ENCODE results near the gene DCLK1. TPM values are rescaled to one million over a fixed set of nuclear protein-coding genes. Genes with fewer than 3 reads are reported as not detected.

Gene DCLK1
- total RNA-seq, 2 donors from 2014 or later, result not detected

- H3K9me3 Mint-ChIP-seq, result peaks cover 0 to 5% of the 10 kb centered on the region in 2 donors
- no peak for ATAC-seq
- H3K36me3 Mint-ChIP-seq, result no peaks in the 10 kb centered on the region
- no peak for DNase-seq (ENCODE audit: low spot score in 2 of 2)
- H3K27ac Mint-ChIP-seq, result no peak overlapping the region
Observed at GRCh38 chr13:35841060-35841521, 290.1 kb downstream of the DCLK1 start.

- no peaks in the 10 kb centered on the region for H3K36me3 Mint-ChIP-seq
Observed at GRCh38 chr13:35839806-35840205, 291.4 kb downstream of the DCLK1 start.

GRCh38 chr13:35838356-35838755 lies 292.8 kb downstream of the DCLK1 start:
- ATAC-seq, result no peak
- H3K36me3 Mint-ChIP-seq, result no peaks in the 10 kb centered on the region
- H3K27ac Mint-ChIP-seq, result no peak overlapping the region
- H3K9me3 Mint-ChIP-seq, result peaks cover 0 to 5% of the 10 kb centered on the region in 2 donors
- no peak for DNase-seq (ENCODE audit: low spot score in 2 of 2)

More at GRCh38 chr13:35839806-35840205, 291.4 kb downstream of the DCLK1 start:
- Mint-ChIP-seq H3K9me3 (peaks cover 0 to 5% of the 10 kb centered on the region in 2 donors), H3K27ac (no peak overlapping the region)
- no peak for ATAC-seq
- DNase-seq (ENCODE audit: low spot score in 2 of 2), result no peak

- ATAC-seq (no peak), DNase-seq (ENCODE audit: low spot score in 2 of 2) (no peak)
- Mint-ChIP-seq H3K36me3 (peaks cover 0 to 4% of the 10 kb centered on the region in 2 donors), H3K27ac (no peak overlapping the region), H3K9me3 (peaks cover 5% of the 10 kb centered on the region in 2 donors)
Observed at GRCh38 chr13:35836446-35836845, 294.7 kb downstream of the DCLK1 start.

- ATAC-seq, result no peak
- no peak for DNase-seq (ENCODE audit: low spot score in 2 of 2)
- Mint-ChIP-seq H3K36me3 (peaks cover 0 to 4% of the 10 kb centered on the region in 2 donors), H3K9me3 (peaks cover 5% of the 10 kb centered on the region in 2 donors), H3K27ac (no peak overlapping the region)
Observed at GRCh38 chr13:35835989-35836388, 295.2 kb downstream of the DCLK1 start.

GRCh38 chr13:35833608-35834275 lies 297.4 kb downstream of the DCLK1 start:
- peaks cover under 1 to 5% of the 10 kb centered on the region in 2 donors for H3K9me3 Mint-ChIP-seq
- ATAC-seq, result no peak
- H3K27ac Mint-ChIP-seq, result no peak overlapping the region
- H3K36me3 Mint-ChIP-seq, result peaks cover 0 to 4% of the 10 kb centered on the region in 2 donors
- DNase-seq (ENCODE audit: low spot score in 2 of 2), result no peak

- ATAC-seq, result no peak
- DNase-seq (ENCODE audit: low spot score in 2 of 2), result no peak
- Mint-ChIP-seq H3K36me3 (peaks cover 0 to 4% of the 10 kb centered on the region in 2 donors), H3K9me3 (peaks cover 0 to 5% of the 10 kb centered on the region in 2 donors), H3K27ac (no peak overlapping the region)
Observed at GRCh38 chr13:35833031-35833430, 298.2 kb downstream of the DCLK1 start.

- Mint-ChIP-seq H3K36me3 (peaks cover 0 to 4% of the 10 kb centered on the region in 2 donors), H3K27ac (no peak overlapping the region), H3K9me3 (peaks cover 0 to 7% of the 10 kb centered on the region in 2 donors)
- DNase-seq (ENCODE audit: low spot score in 2 of 2) (no peak), ATAC-seq (no peak)
Observed at GRCh38 chr13:35832551-35832950, 298.6 kb downstream of the DCLK1 start.

GRCh38 chr13:35830850-35831450 lies 300.2 kb downstream of the DCLK1 start:
- ATAC-seq, result no peak
- DNase-seq (ENCODE audit: low spot score in 2 of 2), result no peak
- peaks cover 0 to 9% of the 10 kb centered on the region in 2 donors for H3K9me3 Mint-ChIP-seq
- peaks cover 0 to 4% of the 10 kb centered on the region in 2 donors for H3K36me3 Mint-ChIP-seq
- no peak overlapping the region for H3K27ac Mint-ChIP-seq

GRCh38 chr13:35826626-35827254 lies 304.4 kb downstream of the DCLK1 start:
- no peak overlapping the region for H3K27ac Mint-ChIP-seq
- ATAC-seq (no peak), DNase-seq (ENCODE audit: low spot score in 2 of 2) (peak in 1 of 2 donors; percentile 13)
- H3K36me3 Mint-ChIP-seq, result no peaks in the 10 kb centered on the region
- H3K9me3 Mint-ChIP-seq, result peaks cover 4 to 9% of the 10 kb centered on the region in 2 donors

- H3K27ac Mint-ChIP-seq, result no peak overlapping the region
- no peak for ATAC-seq
Observed at GRCh38 chr13:35824825-35825224, 306.4 kb downstream of the DCLK1 start.

GRCh38 chr13:35824395-35824794 lies 306.8 kb downstream of the DCLK1 start:
- DNase-seq (ENCODE audit: low spot score in 2 of 2) (no peak), ATAC-seq (no peak)
- Mint-ChIP-seq H3K9me3 (peaks cover 4 to 9% of the 10 kb centered on the region in 2 donors), H3K36me3 (no peaks in the 10 kb centered on the region), H3K27ac (no peak overlapping the region)

More at GRCh38 chr13:35824825-35825224, 306.4 kb downstream of the DCLK1 start:
- Mint-ChIP-seq H3K36me3 (no peaks in the 10 kb centered on the region), H3K9me3 (peaks cover 4 to 9% of the 10 kb centered on the region in 2 donors)
- DNase-seq (ENCODE audit: low spot score in 2 of 2), result no peak

GRCh38 chr13:35822666-35823065 lies 308.5 kb downstream of the DCLK1 start:
- no peak overlapping the region for H3K27ac Mint-ChIP-seq
- H3K36me3 Mint-ChIP-seq, result no peaks in the 10 kb centered on the region
- H3K9me3 Mint-ChIP-seq, result peaks cover 4 to 9% of the 10 kb centered on the region in 2 donors
- DNase-seq (ENCODE audit: low spot score in 2 of 2) (no peak), ATAC-seq (no peak)

GRCh38 chr13:35818633-35819067 lies 312.5 kb downstream of the DCLK1 start:
- H3K9me3 Mint-ChIP-seq, result no peaks in the 10 kb centered on the region
- DNase-seq (ENCODE audit: low spot score in 2 of 2) (no peak), ATAC-seq (no peak)
- H3K27ac Mint-ChIP-seq, result no peak overlapping the region
- H3K36me3 Mint-ChIP-seq, result no peaks in the 10 kb centered on the region

GRCh38 chr13:35817642-35818607 lies 313.3 kb downstream of the DCLK1 start:
- no peak overlapping the region for H3K27ac Mint-ChIP-seq
- H3K9me3 Mint-ChIP-seq, result no peaks in the 10 kb centered on the region
- ATAC-seq (no peak), DNase-seq (ENCODE audit: low spot score in 2 of 2) (no peak)
- no peaks in the 10 kb centered on the region for H3K36me3 Mint-ChIP-seq

GRCh38 chr13:35814605-35815011 lies 316.6 kb downstream of the DCLK1 start:
- Mint-ChIP-seq H3K36me3 (no peaks in the 10 kb centered on the region), H3K27ac (no peak overlapping the region), H3K9me3 (no peaks in the 10 kb centered on the region)
- DNase-seq (ENCODE audit: low spot score in 2 of 2), result no peak
- no peak for ATAC-seq

Data from activated naive CD4-positive, alpha-beta T cell treated with anti-CD3 and anti-CD28 coated beads, Interleukin-2, amount 50 U/mL, for 72 hours (primary cell).